K562 (cell line): ENCODE data around the gene DIPK1A. TPM values are rescaled to one million over a fixed set of nuclear protein-coding genes. Genes with fewer than 3 reads are reported as not detected.

ENCODE experiments used
- BRD4 ChIP-seq: fragments of 200-600 bp; sonication (generic); IDR thresholded peaks from 2 replicates; pipeline ENCODE4 v1.6.1; 2017; ENCODE audit warnings: inconsistent platforms
- CBX5 ChIP-seq: IDR thresholded peaks from 2 replicates; pipeline ENCODE4 v1.6.1; 2014; ENCODE audit warnings: low read depth, borderline replicate concordance
- CCAR2 ChIP-seq: fragments of 200-400 bp; formaldehyde crosslinking; IDR thresholded peaks from 2 replicates; pipeline ENCODE4 v1.6.1; 2017; ENCODE audit warnings: mild to moderate bottlenecking, low read depth, low read length
- CREB1 ChIP-seq, 2 experiments: sonication (generic) in 1 of 2; formaldehyde crosslinking in 1 of 2; IDR thresholded peaks; 2 replicates each; pipeline versions ENCODE4 v1.6.1 to v1.8.0; 2012 to 2022; ENCODE audit warnings: inconsistent platforms in 1 of 2, mild to moderate bottlenecking in 1 of 2, missing genetic modification reagents in 1 of 2, moderate library complexity in 1 of 2
- HDAC2 ChIP-seq: fragments of 450-650 bp; IDR thresholded peaks from 2 replicates; pipeline ENCODE4 v1.6.1; 2016; ENCODE audit warnings: mild to moderate bottlenecking
- HDAC6 ChIP-seq: IDR thresholded peaks from 2 replicates; pipeline ENCODE4 v1.6.1; 2012; ENCODE audit warnings: low read depth, mild to moderate bottlenecking, control low read depth, inconsistent platforms, low read length, moderate library complexity
- NCOA6 ChIP-seq: fragments of 450-650 bp; IDR thresholded peaks from 2 replicates; pipeline ENCODE4 v1.6.1; 2017; ENCODE audit warnings: mild to moderate bottlenecking
- PML ChIP-seq: IDR thresholded peaks from 2 replicates; pipeline ENCODE4 v1.6.1; 2012; ENCODE audit warnings: low read length, inconsistent platforms
- POLR2H ChIP-seq: IDR thresholded peaks from 2 replicates; pipeline ENCODE4 v1.6.1; 2016; ENCODE audit warnings: missing genetic modification characterization, low read depth, mild to moderate bottlenecking, control low read depth, missing compliant biosample characterization, moderate library complexity
- SRSF7 ChIP-seq: fragments of 200-400 bp; formaldehyde crosslinking; optimal IDR thresholded peaks from 2 replicates; pipeline ENCODE3; 2017; ENCODE audit warnings: mild to moderate bottlenecking, low read depth, low read length
- ZBTB17 ChIP-seq: fragments of 450-650 bp; formaldehyde crosslinking; IDR thresholded peaks from 2 replicates; pipeline ENCODE4 v1.4.0; 2020; ENCODE audit warnings: mild to moderate bottlenecking
- polyA plus RNA-seq, 8 experiments: library from polyadenylated mRNA; depleted of rRNA in 4 of 8; stranded (reverse) in 5 of 8; unstranded in 3 of 8; fragments of >200 nt; fragmentation: Nextera tagmentation in 2 of 8; fragmentation: Illumina TruSeq in 1 of 8; extraction: Ambion mirVana in 2 of 8; extraction: Trizol in 1 of 8; gene quantifications; 2 replicates each; pipeline versions ENCODE4 v1.2.1 to v1.2.3, GENCODE V29; 2011 to 2014; ENCODE audit warnings: inconsistent platforms in 1 of 8, missing spikeins in 1 of 8
- total RNA-seq, 7 experiments: library from RNA; depleted of rRNA in 6 of 7; stranded (reverse); fragments of >200 nt in 6 of 7; fragmentation: Illumina TruSeq in 2 of 7; extraction: Trizol in 2 of 7; gene quantifications; 2 replicates each; pipeline versions ENCODE4 v1.2.1 to v1.2.3, GENCODE V29; 2011 to 2021; ENCODE audit warnings: low replicate concordance in 1 of 7
- TF ChIP-seq, protein P1 (sequence below): sonication (generic); formaldehyde crosslinking; IDR thresholded peaks from 2 replicates; pipeline ENCODE4 v1.8.1; 2023; ENCODE audit warnings: mild to moderate bottlenecking, missing genetic modification reagents
- TF ChIP-seq, protein P2 (sequence below): sonication (generic); formaldehyde crosslinking; IDR thresholded peaks from 2 replicates; pipeline ENCODE4 v1.8.1; 2023; ENCODE audit warnings: mild to moderate bottlenecking, missing genetic modification reagents
- TF ChIP-seq, protein P3 (sequence below): IDR thresholded peaks from 2 replicates; pipeline ENCODE4 v1.6.1; 2011; ENCODE audit not compliant: insufficient read length; ENCODE audit errors: extremely low read depth
- TF ChIP-seq, protein P4 (sequence below): fragments of 250-450 bp; sonication (Bioruptor Pico); IDR thresholded peaks from 2 replicates; pipeline ENCODE4 v1.9.0; 2021; ENCODE audit warnings: mild to moderate bottlenecking, inconsistent platforms

Gene DIPK1A
- total and polyA plus RNA-seq, 9 of the 15 experiments (the other 6 are each of a cell fraction or from before 2014, with no cell fraction given): 0.54 to 2.5 (median 1.3) TPM

DNA sequence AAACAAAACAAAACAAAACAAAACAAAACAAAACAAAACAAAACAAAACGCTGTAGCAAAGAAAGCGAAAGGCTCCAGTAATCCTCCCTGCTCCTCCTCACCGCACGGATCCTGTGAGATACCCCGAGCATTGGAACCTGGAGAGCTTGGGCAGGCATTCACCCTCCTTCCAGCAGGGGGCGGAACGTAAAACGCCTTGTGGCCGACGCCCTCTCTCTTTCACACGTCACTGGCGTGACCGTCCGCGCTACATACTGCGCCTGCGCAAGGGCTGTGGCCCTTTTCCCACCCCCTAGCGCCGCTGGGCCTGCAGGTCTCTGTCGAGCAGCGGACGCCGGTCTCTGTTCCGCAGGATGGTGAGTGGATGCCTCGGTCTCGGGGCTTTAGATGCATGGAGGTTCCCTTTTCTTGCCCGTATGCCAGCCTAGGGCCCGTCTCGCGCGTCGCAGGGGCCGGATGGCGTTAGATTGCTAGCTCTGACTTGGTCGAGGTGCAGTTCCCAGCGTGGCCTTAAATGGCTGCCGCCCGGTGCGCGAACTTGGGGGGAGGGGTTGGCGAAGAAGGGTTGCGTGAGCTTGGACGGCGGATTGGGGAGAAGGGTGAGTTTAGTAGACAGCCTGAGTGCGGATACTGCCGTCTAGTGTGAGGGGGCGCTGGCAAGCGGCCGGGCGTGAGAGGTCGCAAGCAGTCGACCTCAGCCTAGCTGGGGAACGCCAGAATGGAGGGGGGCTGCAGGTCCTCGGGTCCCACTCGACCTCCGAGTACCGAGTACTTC lies 129.3 kb downstream of the DIPK1A start, which contains the start of gene RPL5 (continued):
- TF ChIP-seq SRSF7 (no peak), ZBTB17 (CRISPR knock-in tag) (no peak), PML (peak; percentile 96), HDAC2 (peak; percentile 88), POLR2H (tag) (peak; percentile 97), HDAC6 (no peak; the same call in 1 of the 2 replicates), CBX5 (peak; percentile 67; the same call in 1 of the 2 replicates), CREB1 (IDR thresholded peaks at IDR 0.05) (peak; percentile 91), CREB1 (CRISPR knock-in tag; IDR thresholded peaks at IDR 0.05) (peak; percentile 94), CCAR2 (no peak), NCOA6 (peak; percentile 79), BRD4 (peak; percentile 100)
- TF ChIP-seq, protein P1, sequence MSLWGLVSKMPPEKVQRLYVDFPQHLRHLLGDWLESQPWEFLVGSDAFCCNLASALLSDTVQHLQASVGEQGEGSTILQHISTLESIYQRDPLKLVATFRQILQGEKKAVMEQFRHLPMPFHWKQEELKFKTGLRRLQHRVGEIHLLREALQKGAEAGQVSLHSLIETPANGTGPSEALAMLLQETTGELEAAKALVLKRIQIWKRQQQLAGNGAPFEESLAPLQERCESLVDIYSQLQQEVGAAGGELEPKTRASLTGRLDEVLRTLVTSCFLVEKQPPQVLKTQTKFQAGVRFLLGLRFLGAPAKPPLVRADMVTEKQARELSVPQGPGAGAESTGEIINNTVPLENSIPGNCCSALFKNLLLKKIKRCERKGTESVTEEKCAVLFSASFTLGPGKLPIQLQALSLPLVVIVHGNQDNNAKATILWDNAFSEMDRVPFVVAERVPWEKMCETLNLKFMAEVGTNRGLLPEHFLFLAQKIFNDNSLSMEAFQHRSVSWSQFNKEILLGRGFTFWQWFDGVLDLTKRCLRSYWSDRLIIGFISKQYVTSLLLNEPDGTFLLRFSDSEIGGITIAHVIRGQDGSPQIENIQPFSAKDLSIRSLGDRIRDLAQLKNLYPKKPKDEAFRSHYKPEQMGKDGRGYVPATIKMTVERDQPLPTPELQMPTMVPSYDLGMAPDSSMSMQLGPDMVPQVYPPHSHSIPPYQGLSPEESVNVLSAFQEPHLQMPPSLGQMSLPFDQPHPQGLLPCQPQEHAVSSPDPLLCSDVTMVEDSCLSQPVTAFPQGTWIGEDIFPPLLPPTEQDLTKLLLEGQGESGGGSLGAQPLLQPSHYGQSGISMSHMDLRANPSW (CRISPR knock-in tag): peak; percentile 99
- TF ChIP-seq, protein P2, sequence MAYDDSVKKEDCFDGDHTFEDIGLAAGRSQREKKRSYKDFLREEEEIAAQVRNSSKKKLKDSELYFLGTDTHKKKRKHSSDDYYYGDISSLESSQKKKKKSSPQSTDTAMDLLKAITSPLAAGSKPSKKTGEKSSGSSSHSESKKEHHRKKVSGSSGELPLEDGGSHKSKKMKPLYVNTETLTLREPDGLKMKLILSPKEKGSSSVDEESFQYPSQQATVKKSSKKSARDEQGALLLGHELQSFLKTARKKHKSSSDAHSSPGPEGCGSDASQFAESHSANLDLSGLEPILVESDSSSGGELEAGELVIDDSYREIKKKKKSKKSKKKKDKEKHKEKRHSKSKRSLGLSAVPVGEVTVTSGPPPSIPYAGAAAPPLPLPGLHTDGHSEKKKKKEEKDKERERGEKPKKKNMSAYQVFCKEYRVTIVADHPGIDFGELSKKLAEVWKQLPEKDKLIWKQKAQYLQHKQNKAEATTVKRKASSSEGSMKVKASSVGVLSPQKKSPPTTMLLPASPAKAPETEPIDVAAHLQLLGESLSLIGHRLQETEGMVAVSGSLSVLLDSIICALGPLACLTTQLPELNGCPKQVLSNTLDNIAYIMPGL (CRISPR knock-in tag): peak; percentile 99
- TF ChIP-seq, protein P3, sequence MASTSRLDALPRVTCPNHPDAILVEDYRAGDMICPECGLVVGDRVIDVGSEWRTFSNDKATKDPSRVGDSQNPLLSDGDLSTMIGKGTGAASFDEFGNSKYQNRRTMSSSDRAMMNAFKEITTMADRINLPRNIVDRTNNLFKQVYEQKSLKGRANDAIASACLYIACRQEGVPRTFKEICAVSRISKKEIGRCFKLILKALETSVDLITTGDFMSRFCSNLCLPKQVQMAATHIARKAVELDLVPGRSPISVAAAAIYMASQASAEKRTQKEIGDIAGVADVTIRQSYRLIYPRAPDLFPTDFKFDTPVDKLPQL: peak; percentile 88
- TF ChIP-seq, protein P4, sequence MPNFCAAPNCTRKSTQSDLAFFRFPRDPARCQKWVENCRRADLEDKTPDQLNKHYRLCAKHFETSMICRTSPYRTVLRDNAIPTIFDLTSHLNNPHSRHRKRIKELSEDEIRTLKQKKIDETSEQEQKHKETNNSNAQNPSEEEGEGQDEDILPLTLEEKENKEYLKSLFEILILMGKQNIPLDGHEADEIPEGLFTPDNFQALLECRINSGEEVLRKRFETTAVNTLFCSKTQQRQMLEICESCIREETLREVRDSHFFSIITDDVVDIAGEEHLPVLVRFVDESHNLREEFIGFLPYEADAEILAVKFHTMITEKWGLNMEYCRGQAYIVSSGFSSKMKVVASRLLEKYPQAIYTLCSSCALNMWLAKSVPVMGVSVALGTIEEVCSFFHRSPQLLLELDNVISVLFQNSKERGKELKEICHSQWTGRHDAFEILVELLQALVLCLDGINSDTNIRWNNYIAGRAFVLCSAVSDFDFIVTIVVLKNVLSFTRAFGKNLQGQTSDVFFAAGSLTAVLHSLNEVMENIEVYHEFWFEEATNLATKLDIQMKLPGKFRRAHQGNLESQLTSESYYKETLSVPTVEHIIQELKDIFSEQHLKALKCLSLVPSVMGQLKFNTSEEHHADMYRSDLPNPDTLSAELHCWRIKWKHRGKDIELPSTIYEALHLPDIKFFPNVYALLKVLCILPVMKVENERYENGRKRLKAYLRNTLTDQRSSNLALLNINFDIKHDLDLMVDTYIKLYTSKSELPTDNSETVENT (CRISPR knock-in tag): peak; percentile 93
